ENCODE results near the gene ARFIP1. TPM values are rescaled to one million over a fixed set of nuclear protein-coding genes. Genes with fewer than 3 reads are reported as not detected.
A peak's percentile ranks its signal among the peaks of the same experiment; 100 is the strongest.

The ARFIP1 gene
- total RNA-seq, 1 donor from 2014 or later: 14.3 TPM

DNA sequence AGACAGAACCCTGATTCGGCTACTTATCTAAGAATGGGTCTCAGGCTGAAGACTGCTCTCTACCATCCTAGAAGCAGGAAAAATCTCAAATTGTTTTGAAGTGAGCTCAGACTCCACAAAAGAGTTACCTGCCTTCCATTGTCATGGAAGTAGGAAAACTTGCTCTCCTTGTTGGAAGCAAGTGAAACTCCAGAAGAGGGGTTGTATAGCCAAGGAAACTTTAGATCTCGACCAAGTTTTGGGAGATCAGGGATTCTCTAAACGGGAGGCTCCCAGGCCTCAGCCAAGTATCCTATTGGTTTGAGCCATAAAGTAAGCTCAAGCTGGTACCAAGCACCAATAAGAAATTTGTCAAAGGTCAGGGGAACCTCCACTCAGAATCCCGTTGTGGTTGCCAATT is 147.2 kb downstream of the ARFIP1 start:
- DNase-seq: no peak
- intact Hi-C loops (cut with micrococcal nuclease): no loop called here
- ATAC-seq: no peak

DNA sequence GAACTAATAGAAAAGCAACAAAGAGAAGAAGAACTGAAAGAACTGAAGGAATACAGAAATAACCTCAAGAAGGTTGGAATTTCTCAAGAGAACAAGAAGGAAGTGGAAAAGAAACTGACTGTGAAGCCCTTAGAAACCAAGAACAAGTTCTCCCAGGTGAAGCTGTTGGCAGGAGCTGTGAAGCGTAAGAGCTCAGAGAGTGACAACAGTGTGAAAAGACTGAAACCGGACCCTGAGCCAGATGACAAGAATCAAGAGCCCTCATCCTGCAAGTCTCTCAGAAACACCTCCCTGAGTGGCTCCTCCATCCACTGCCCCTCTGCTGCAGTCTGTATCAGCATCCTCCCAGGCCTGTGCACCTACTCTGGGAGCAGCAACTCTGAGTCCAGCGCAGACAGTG is 148.0 kb downstream of the ARFIP1 start:
- DNase-seq: no peak
- no peak for ATAC-seq
- intact Hi-C loops (cut with micrococcal nuclease): no loop called here

DNA sequence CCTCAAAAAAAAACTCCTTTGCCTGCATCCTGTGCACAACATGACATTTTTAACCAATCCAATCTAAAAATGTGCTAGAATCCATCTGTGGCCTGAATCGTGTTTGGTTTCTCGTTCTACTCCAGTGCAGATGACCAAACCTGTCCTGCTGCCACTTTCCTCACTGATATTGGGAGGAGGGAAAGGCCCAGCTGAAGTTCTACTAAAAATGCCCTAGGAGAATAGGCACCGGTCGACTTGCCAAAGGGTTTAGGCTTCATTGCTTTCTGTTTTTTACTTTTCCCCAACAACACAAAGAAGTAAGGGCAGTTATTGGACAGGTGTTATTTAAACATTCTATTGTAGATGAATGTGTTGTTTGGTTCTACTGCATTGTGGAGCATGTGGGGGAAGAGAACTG is 148.5 kb downstream of the ARFIP1 start:
- no peak for DNase-seq
- intact Hi-C loops (cut with micrococcal nuclease): no loop called here
- no peak for ATAC-seq

DNA sequence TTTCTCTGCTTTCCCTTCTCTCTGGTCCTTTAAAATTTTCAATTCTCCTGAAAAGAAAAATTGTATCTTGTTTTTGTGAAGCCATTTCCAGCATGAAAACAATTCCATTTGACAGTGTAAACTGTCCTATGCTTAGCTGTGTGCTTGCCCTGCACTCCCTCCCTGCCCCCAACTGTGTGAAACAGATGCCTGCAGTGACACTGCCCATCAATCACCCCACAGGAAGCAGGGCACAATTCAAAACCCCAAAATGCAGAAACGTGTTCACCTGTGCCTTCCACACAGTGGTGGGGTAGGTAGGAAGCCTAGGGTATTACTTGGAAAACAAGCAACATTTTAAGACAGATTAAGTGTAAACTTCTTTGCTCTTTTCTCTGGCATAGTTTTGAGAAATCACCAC is 150.1 kb downstream of the ARFIP1 start:
- no peak for DNase-seq
- ATAC-seq: no peak
- intact Hi-C loops (cut with micrococcal nuclease): no loop called here

DNA sequence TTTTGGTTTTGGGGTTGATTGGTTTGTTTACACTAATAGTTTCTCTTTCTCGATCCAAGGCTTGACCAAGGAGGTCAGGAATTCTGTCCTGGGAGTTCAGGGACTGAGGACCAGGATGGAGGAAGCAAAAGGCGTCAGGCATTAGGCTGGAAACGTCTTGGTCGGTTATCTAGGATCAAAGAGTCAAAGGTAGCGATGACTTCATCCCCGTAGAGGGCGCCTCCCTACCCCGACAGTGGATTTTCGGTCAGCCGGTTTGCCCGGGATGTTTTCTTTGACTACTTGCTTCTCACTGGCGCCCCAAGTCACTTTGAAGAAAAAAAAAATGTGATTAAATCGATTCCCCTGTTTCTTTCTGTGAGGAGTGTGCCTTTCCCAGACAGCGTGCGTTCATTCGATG is 155.4 kb downstream of the ARFIP1 start:
- intact Hi-C loops (cut with micrococcal nuclease): no loop called here
- ATAC-seq: no peak
- DNase-seq: no peak

DNA sequence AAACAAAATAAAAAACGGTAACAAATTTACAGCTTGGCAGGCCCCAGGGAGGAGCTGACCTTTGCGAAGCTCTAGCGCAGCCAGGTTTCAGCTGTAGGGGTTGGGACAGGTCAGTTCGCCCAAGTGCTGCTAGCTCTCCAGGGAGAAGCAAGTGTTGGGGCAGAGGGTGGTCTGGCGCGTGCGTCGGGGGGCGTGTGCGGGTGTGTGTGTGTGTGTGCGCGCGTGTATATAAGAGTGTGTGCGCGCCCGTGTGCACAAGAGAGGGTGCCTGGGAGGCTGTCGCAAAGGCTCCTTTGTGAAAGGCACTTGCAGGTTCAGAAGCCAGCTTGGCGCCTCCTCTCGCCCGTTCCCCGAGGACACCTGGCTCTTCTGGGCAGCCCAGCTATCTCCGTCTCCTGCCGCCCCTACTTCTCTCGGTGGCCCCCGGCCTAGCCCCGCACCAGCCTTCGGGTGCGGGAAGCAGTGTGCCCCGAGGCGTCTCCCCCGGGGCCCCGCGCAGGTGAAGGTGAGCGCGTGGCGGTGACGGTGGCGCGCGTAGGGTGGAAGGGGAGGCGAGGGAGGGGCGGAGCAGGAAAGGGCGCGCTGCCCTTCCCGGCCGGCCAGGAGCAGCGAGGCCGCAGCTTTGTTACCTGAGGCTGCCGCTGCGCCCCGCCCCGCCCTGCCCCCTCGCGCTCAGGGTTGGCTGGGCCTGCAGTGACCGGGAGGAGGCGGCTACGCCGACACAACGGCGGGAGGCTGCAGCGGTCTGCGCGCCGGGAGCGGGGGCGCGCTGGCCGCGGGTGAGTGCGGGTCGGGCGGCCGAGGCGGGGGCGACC is 156.1 kb downstream of the ARFIP1 start, which contains the start of gene FHDC1:
FHDC1 (plus strand) TSS at position 693 of the 815 bp plus-strand sequence. CDS start 6,735 bp downstream, outside the sequence.
- DNase-seq (peak; percentile 53), ATAC-seq (peak; percentile 69)
- intact Hi-C loops (cut with micrococcal nuclease): no loop called here

DNA sequence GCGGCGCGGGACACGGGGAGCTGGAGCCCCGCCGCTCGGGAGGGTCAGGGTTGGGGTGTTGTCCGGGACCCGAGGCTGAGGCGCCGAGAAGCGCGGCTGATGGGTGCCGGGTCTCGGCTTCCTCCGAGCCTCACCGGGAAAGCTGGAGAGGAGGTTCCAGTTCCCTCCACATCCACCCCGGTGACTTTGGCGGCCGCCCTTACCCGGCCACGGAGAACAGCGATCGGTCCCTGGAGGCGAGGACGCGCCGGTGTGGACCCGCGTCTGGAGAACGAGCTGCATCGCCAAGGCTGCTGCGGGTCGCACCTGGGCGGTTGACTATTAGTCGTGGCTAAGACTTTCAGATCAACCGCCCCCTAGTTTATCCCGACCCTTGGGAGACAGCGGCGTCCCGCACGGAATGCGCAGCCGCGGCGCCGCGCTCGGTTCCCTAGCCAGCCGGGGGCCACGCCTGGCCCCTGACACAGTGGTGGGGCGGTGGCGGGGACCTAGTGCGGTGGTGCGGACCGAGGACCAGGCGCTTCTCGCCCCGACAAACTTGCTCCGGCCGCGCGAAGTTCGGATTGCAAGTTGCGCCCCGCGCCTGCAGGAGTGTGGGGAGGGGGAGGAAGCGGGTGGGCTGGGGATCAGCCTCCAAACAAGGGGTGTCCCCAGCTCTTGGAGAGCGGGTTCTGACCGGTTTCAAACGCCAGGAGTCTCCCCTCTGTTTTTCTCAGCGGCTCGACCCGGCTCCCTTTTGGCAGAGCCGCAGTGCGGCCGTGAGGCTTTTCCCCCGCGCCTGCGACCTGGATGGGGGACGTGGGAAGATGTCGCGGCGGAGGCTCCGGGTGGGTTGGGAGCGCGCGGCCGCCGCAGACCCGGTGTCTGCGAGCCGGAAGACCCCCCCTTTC is 156.9 kb downstream of the ARFIP1 start:
- peak; percentile 42 for DNase-seq
- ATAC-seq: peak; percentile 45
- intact Hi-C loops (cut with micrococcal nuclease): no loop called here

DNA sequence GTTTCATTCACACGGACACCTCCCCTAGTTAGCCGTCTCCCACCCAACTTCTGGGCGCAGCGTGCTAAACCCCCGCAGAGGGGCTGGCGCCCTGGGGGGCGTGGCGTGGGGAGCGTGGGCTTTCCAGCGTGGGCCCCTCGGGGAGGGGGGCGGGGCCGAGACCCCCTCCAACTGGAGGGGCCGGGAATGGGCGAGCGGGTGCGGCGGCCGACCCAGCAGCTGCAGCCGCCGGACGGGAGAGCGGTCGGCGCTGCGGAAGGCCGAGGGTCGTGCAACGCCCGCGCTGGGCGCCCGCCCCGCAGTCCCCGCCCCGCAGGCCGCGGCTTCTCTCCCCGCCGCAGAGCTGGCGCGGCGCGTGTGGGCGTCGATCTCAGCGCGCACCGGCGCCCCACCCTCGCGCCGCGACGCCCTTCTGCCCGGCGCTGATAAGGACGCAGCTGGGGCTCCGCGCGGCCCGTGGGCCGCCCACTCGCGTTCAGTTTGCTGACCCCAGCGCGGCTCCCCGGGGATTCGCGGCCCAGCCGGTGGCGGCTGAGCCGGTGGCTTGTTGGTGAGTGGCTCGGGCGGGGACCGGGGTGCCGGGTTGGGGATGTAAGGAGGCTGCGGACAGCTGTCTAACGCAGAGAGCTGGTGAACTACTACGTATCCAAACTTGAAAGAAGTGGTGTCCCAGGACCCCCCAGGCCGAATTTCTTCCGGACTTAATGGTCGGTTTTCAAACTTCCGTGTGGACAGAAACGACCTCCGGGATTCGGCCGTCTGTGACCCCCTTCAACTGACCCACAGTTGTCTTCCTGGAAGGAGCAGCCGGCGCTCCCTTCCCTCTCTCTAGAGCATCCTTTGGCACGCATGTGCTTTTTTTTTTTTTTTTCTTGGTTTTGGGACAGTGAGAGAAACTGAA is 157.8 kb downstream of the ARFIP1 start:
- peak; percentile 61 for DNase-seq
- intact Hi-C loops (cut with micrococcal nuclease): no loop called here
- peak; percentile 65 for ATAC-seq

DNA sequence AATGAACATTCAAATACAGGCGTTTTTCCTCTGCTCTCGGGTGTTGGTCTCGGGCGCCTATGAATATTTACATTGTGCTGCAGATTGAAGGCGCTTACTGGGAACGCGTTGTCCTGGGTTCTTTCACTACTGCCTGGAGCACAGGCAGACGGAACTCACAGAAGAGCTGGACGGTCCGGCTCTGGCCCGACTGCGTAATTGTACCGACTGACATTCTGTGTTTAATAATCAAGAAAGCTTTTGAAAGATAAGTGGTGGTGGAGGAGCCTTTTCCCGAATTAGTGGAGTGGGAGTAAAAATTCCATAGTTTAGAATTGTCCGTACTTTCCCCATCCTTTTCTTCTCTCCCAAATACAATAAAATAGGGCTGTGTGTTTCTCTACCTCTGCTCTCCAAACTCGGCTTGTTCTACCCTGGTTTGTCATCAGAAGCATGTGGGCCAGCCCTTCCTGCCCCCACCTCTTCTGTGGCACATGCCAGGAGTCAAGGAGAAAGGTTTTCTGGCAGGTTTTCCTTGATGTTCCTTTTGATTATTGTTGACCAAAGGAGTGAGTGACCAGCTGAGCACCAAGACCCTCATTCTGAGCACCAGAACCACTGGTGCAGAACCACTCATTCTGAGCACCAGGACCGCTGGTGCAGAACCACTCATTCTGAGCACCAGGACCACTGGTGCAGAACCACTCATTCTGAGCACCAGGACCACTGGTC is 158.6 kb downstream of the ARFIP1 start:
- intact Hi-C loops (cut with micrococcal nuclease): no loop called here
- ATAC-seq (peak; percentile 16), DNase-seq (no peak)

DNA sequence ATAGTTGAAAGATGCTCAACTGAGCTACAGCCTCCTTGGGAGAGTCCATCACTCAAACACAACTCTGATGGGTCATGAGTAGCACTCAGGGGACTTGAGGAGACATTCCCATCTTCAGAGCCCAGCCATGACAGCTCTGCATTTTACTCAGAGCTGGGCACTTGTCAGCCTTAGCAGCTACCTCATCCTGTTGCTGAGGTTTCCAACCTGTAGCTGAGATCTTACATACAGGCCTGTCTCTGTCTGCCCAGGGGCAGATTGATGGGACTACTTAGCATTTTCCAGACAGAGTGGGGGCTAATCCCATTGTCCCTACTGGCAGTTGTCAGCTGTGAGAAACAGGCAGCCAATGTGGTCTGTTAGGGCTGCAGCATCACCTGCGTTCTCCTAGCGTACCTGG is 159.9 kb downstream of the ARFIP1 start:
- ATAC-seq (no peak), DNase-seq (no peak)
- intact Hi-C loops (cut with micrococcal nuclease): no loop called here

DNA sequence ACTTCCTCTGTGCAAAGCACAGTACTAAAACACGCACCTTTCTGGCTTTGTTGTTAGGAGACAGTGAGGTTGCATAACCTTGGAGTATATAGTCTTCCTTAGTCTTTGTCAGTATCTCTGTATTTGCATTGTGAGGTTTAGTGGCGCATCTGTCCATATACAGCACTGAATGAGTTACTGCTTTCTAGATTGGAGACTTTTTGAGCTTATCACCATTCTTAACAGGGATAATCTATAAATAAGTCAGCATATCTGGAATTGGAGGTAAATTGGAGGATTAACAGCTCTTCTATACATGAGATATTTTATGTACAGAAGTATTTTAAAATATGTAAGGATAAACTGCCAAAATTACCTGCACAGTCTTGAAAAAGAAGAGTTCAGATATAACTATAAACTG is 160.7 kb downstream of the ARFIP1 start:
- ATAC-seq: no peak
- intact Hi-C loops (cut with micrococcal nuclease): no loop called here
- no peak for DNase-seq

DNA sequence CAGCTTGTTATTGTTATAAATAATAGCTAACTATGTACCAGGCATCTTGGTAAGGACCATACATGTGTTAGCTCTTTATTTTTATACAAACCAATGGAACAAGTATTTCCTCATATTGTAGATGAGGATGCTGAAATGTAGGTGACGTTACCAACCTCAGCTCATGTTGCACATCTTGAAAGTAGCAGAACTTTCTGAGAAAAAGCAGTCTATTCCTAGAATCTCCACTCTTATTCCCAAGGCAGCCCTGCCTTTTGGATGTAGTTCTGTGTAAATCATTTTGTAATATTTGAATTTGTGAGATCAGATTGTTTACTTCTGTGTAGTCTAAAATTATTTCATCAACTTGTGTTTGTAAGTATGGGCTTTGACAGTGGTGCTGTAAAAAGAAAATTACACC is 161.7 kb downstream of the ARFIP1 start:
- intact Hi-C loops (cut with micrococcal nuclease): no loop called here
- no peak for ATAC-seq
- DNase-seq: no peak

DNA sequence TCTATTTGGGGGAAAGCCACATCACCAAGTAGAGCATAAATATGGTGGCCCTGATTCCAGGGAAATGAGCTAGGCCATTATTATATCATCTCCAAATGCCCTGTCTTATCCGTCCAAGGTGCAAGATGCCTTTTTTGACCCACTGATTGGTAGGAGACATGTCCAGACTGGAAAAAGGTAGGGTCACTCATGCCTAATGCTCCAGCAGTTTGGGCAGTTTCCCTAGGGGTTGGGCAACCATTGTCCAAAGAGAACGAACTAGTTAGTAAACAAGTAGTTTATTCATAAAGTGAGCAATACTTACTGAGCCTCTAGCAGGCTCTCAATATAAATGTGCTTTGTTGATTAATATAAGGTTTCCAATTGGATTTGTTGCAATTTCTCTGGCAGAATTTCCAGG is 162.6 kb downstream of the ARFIP1 start:
- intact Hi-C loops (cut with micrococcal nuclease): no loop called here
- ATAC-seq (no peak), DNase-seq (no peak)

DNA sequence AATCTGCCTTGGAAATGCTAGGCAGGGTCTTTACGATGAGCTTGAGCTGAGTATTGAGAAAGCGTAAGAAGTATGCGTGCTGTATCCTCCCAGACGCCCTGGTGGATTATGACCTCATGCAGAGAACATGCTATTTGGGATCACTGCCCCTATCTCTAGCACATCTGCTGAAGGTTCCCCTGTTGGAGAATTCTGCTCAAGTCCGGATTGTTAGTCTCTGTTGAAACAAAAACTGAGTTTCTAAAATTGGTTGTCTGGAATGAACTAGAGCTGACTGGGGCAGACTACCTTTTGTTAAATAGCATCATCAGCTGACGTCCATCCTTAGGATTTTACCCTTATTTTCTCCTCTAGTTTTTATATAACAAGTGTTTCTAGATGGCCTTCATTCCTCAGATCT is 163.9 kb downstream of the ARFIP1 start:
- ATAC-seq (peak; percentile 83), DNase-seq (no peak)
- intact Hi-C loops (cut with micrococcal nuclease): no loop called here

DNA sequence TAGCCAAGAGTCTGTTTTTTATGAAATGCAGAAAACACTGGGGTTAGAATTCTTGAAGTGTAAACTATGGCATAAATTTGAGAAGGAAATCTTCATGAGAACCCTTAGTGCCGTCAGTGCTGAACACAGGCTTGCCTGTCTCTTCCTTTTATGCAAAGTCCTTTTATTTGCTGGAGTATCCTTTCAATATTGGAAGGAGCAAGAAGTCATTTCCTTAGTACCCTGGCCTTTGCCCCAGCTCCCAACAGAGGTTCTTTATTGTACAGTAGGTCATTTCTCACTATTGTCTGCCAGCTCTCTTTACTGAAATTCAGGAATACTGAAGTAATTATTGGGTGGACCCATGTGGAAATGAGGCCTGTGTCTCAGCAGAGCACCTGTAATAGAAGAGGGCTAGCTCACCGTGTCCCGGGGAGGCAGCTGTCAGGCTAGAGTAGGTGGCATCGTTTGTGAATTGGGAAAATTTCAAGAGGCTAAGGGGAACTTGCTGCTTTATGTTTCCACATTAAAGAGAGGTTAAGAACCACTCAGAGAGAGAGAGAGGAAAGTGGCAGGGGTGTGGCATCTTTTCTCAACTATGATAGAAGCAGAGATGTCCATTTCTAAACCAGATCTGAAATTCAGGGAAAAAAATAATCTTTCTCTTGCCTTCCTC is 165.0 kb downstream of the ARFIP1 start:
- intact Hi-C loops (cut with micrococcal nuclease): no loop called here
- no peak for ATAC-seq
- no peak for DNase-seq

DNA sequence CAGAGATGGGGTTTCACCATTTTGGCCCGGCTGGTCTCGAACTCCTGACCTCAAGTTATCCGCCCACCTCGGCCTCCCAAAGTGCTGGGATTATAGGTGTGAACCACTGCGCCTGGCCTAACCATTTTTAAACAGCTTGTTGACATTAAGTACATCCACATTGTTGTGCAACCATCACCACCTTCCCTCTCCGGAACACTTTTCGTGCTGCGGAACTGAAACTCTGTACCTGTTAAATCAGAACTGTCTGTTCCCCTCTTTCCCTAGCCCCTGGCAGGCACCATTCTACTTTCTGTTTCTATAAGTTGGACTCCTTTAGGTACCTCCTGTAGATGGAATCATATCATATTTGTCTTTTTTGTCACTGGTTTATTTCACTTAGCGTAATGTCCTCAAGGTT is 165.9 kb downstream of the ARFIP1 start:
- intact Hi-C loops (cut with micrococcal nuclease): no loop called here
- ATAC-seq (no peak), DNase-seq (no peak)

DNA sequence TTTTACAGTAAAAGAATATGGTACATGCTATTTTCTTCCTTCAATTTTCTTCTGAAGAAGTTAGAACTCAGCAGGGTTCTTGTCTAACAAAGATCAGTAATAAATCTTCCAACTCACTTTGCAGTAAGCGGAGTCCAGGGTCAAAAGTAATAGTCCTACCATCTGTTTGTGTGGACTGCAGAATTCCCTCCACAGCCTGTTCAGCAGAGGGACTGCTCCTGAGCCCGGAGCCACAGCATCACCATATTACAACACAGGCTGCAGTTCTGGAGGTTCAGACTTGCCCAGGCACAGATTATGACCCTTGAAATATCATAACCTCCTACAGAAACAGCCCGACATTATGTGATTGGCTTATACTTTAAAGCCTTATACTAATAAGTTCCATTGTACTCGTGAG is 166.7 kb downstream of the ARFIP1 start:
- DNase-seq (no peak), ATAC-seq (no peak)
- intact Hi-C loops (cut with micrococcal nuclease): no loop called here

DNA sequence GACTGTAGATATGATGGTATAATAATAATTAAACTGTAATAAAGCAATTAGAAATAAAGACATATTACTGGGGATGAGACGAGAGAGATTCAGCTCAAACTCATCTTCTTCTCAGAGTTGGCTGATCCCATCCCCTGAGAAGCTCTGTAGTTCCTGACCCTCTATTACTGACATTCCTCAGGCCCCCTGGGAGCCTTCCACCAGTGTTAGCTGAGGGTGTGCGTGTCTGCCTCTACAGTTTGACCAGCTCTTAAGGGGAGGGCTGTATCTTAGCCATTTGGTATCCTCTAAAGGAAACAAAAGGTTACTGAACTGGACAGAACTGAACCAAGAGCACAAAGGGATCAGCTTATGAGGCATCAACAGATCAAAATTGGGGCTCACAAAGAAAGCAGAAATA is 167.6 kb downstream of the ARFIP1 start:
- no peak for ATAC-seq
- DNase-seq: no peak
- intact Hi-C loops (cut with micrococcal nuclease): no loop called here

Data from left ventricle myocardium superior (tissue), 1 donor.